Smooth muscle cell (in vitro differentiated cells): Measurements from ENCODE around the gene NUP50. TPM values are rescaled to one million over a fixed set of nuclear protein-coding genes. Genes with fewer than 3 reads are reported as not detected.

Experiments
- DNase-seq: peaks from one replicate; lab custom pipeline; 2025; ENCODE audit not compliant: unreplicated experiment; lab: John Stamatoyannopoulos, UW
- H2AFZ ChIP-seq: fragments of 200-600 bp; sonication (generic); 2 replicates; pipeline ENCODE4 v1.6.0; 2016; ENCODE audit warnings: antibody characterized with exemption, low read depth, mild to moderate bottlenecking
- H3F3A ChIP-seq: fragments of 200-600 bp; sonication (generic); 2 replicates; pipeline ENCODE4 v1.6.0; 2017; ENCODE audit warnings: antibody characterized with exemption, low read depth
- H3K27ac ChIP-seq: fragments of 200-600 bp; sonication (generic); 2 replicates; pipeline ENCODE4 v1.5.1; 2016; ENCODE audit warnings: low read depth, mild to moderate bottlenecking
- H3K27me3 ChIP-seq: fragments of 200-600 bp; sonication (generic); 2 replicates; pipeline ENCODE4 v1.6.1; 2016; ENCODE audit warnings: low read depth, mild to moderate bottlenecking
- H3K36me3 ChIP-seq: fragments of 200-600 bp; sonication (generic); 2 replicates; pipeline ENCODE4 v1.5.1; 2016; ENCODE audit warnings: low read depth
- H3K4me1 ChIP-seq: fragments of 200-600 bp; sonication (generic); 2 replicates; pipeline ENCODE4 v1.5.1; 2016; ENCODE audit warnings: low read depth
- H3K4me2 ChIP-seq: fragments of 200-600 bp; sonication (generic); 2 replicates; pipeline ENCODE4 v1.6.0; 2016; ENCODE audit warnings: mild to moderate bottlenecking
- H3K4me3 ChIP-seq: fragments of 200-600 bp; sonication (generic); 2 replicates; pipeline ENCODE4 v1.5.1; 2016; ENCODE audit warnings: mild to moderate bottlenecking
- H3K79me2 ChIP-seq: fragments of 200-600 bp; sonication (generic); 2 replicates; pipeline ENCODE4 v1.6.0; 2016; ENCODE audit warnings: low read depth, mild to moderate bottlenecking
- H3K9ac ChIP-seq: fragments of 200-600 bp; sonication (generic); 2 replicates; pipeline ENCODE4 v1.6.0; 2016; ENCODE audit warnings: low read depth
- H3K9me3 ChIP-seq: fragments of 200-600 bp; sonication (generic); replicated peaks from 2 replicates; pipeline ENCODE4 v1.5.1; 2016; ENCODE audit warnings: low read depth
- H4K20me1 ChIP-seq: fragments of 200-600 bp; sonication (generic); 2 replicates; pipeline ENCODE4 v1.6.0; 2016; ENCODE audit warnings: low read depth
- WGBS: methylation state at CpG from one replicate; pipeline ENCODE4 v1.1.7; 2016; ENCODE audit warnings: low lambda C conversion rate; 5-methylcytosine and 5-hydroxymethylcytosine counted together
- polyA plus RNA-seq: library from polyadenylated mRNA; unstranded; fragments of >200 nt; fragmentation: Nextera tagmentation; extraction: Ambion mirVana; gene quantifications from 2 replicates; pipeline ENCODE4 v1.2.1, GENCODE V29; 2016
- total RNA-seq: library from RNA; depleted of rRNA; stranded (reverse); fragments of >200 nt; gene quantifications from 2 replicates; pipeline ENCODE4 v1.2.3, GENCODE V29; 2014
- TF ChIP-seq, protein P1 (sequence below): fragments of 200-600 bp; sonication (generic); IDR thresholded peaks from 2 replicates; pipeline ENCODE4 v1.5.1; 2017; ENCODE audit warnings: borderline replicate concordance, mild to moderate bottlenecking, antibody characterized with exemption; ENCODE audit not compliant: insufficient read depth, poor library complexity, severe bottlenecking

Gene NUP50
- total and polyA plus RNA-seq, 2 experiments from 2014 or later = 18.6 to 21.0 TPM

DNA sequence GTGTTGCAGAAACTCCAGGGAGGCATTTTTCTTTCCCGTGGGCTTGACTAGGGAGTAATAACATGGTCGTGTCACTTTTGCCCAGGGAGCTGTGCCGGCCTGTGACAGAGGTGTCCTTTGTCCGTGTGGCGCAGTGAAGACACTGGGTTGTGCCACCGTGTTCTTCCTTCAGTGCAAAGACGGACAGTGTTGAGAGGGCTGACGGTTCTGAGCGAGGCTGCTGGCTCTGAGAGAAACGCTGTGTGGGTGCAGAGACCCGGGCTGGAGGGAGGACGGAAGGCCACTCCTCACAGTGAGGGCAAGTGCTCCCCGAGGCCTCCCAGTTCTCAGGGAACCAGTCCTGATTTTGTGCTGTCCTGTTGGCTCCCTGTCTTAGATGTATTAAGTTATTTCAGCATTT lies 20.2 kb downstream of the NUP50 start:
- Histone ChIP-seq H3K4me2 (no peak overlapping the region), H3K79me2 (peaks cover 20% of the 10 kb centered on the region), H2AFZ (no peak overlapping the region), H3K36me3 (no peaks in the 10 kb centered on the region), H3K27me3 (no peaks in the 10 kb centered on the region), H3K4me1 (no peaks in the 10 kb centered on the region), H3K4me3 (no peak overlapping the region), H3F3A (no peaks in the 10 kb centered on the region), H3K27ac (no peak overlapping the region), H3K9me3 (no peaks in the 10 kb centered on the region), H3K9ac (no peak overlapping the region), H4K20me1 (peaks cover 31% of the 10 kb centered on the region)
- WGBS = 97% methylated on average over 13 of the region's 13 CpGs
- no peak for DNase-seq
- TF ChIP-seq, protein P1, sequence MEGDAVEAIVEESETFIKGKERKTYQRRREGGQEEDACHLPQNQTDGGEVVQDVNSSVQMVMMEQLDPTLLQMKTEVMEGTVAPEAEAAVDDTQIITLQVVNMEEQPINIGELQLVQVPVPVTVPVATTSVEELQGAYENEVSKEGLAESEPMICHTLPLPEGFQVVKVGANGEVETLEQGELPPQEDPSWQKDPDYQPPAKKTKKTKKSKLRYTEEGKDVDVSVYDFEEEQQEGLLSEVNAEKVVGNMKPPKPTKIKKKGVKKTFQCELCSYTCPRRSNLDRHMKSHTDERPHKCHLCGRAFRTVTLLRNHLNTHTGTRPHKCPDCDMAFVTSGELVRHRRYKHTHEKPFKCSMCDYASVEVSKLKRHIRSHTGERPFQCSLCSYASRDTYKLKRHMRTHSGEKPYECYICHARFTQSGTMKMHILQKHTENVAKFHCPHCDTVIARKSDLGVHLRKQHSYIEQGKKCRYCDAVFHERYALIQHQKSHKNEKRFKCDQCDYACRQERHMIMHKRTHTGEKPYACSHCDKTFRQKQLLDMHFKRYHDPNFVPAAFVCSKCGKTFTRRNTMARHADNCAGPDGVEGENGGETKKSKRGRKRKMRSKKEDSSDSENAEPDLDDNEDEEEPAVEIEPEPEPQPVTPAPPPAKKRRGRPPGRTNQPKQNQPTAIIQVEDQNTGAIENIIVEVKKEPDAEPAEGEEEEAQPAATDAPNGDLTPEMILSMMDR = no peak

GRCh38 chr22:45185718-45186514 lies 22.2 kb downstream of the NUP50 start:
- Histone ChIP-seq H3K36me3 (no peaks in the 10 kb centered on the region), H2AFZ (no peak overlapping the region), H3K9ac (no peak overlapping the region), H3K4me3 (no peak overlapping the region), H3K27me3 (no peaks in the 10 kb centered on the region), H3K4me1 (no peaks in the 10 kb centered on the region), H3K79me2 (peaks cover 2% of the 10 kb centered on the region), H4K20me1 (peaks cover 14% of the 10 kb centered on the region), H3K27ac (no peak overlapping the region), H3K9me3 (no peaks in the 10 kb centered on the region), H3K4me2 (no peak overlapping the region), H3F3A (peaks cover 4% of the 10 kb centered on the region)
- TF ChIP-seq, protein P1 = no peak
- no peak for DNase-seq
- 94% methylated on average over 16 of the region's 16 CpGs for WGBS

GRCh38 chr22:45187891-45188290 lies 24.2 kb downstream of the NUP50 start:
- WGBS = 95% methylated on average over 4 of the region's 4 CpGs
- Histone ChIP-seq H3K79me2 (no peaks in the 10 kb centered on the region), H3K4me1 (no peaks in the 10 kb centered on the region), H3K9me3 (no peaks in the 10 kb centered on the region), H4K20me1 (peaks cover 8% of the 10 kb centered on the region), H3F3A (peaks cover 4% of the 10 kb centered on the region), H2AFZ (no peak overlapping the region), H3K4me2 (no peak overlapping the region), H3K9ac (no peak overlapping the region), H3K4me3 (no peak overlapping the region), H3K27me3 (no peaks in the 10 kb centered on the region), H3K27ac (no peak overlapping the region), H3K36me3 (no peaks in the 10 kb centered on the region)
- TF ChIP-seq, protein P1 = no peak
- DNase-seq = no peak

- TF ChIP-seq, protein P1 = no peak
- DNase-seq = no peak
- Histone ChIP-seq H3K9me3 (no peaks in the 10 kb centered on the region), H3F3A (peaks cover 4% of the 10 kb centered on the region), H3K27me3 (no peaks in the 10 kb centered on the region), H4K20me1 (peaks cover 8% of the 10 kb centered on the region), H2AFZ (no peak overlapping the region), H3K9ac (no peak overlapping the region), H3K4me2 (no peak overlapping the region), H3K4me1 (no peaks in the 10 kb centered on the region), H3K36me3 (no peaks in the 10 kb centered on the region), H3K27ac (no peak overlapping the region), H3K79me2 (no peaks in the 10 kb centered on the region), H3K4me3 (no peak overlapping the region)
- 75% methylated on average over 14 of the region's 16 CpGs for WGBS
Observed at GRCh38 chr22:45188779-45189178, 25.1 kb downstream of the NUP50 start.
